ENCODE measurements around the gene GALNT9. TPM values are rescaled to one million over a fixed set of nuclear protein-coding genes. Genes with fewer than 3 reads are reported as not detected.

The GALNT9 gene
- total and polyA plus RNA-seq, 2 experiments from 2014 or later: 0.33 to 1.4 TPM

DNA sequence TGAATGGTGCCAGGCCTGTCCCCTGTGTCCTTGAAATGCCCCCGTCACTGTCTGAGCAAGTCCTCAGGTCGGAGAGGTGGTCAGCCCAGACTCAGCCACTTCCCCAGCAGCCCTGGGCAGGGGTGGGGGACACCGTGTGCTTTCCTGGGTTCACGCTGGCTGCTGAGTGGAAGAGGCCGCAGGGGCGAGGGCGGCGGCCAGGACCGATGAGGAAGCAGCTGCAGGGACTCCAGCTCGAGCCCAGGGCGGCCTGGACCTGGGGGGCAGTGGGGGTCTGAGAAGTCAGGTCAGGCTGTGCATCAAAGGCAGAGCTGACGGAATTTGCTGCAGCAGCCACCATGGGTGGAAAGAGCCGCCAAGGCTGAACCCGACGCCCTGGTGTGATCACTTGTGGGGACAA is 156.8 kb downstream of the GALNT9 start:
- Histone ChIP-seq H3K4me1 (ENCODE audit: insufficient read depth) (peaks cover 10% of the 10 kb centered on the region; the same call in 1 of the 2 replicates), H3K9me3 (ENCODE audit: low read depth) (no peaks in the 10 kb centered on the region), H3K79me2 (ENCODE audit: insufficient read depth) (no peaks in the 10 kb centered on the region), H4K20me1 (ENCODE audit: insufficient read depth) (no peaks in the 10 kb centered on the region), H3K27ac (no peak overlapping the region), H3K4me2 (ENCODE audit: unreplicated experiment) (no peak overlapping the region), H3K27me3 (replicated peaks; ENCODE audit: insufficient read depth) (peaks cover 19% of the 10 kb centered on the region; the same call in 1 of the 2 replicates), H3K9ac (no peak overlapping the region), H3F3A (ENCODE audit: insufficient read depth) (0 out of 2 replicates have a peak, but pooled peaks cover 6% of the 10 kb centered on the region), H3K36me3 (ENCODE audit: low read depth) (no peaks in the 10 kb centered on the region), H3K4me3 (no peak overlapping the region), H2AFZ (no peak overlapping the region), H3K9me2 (ENCODE audit: insufficient read depth) (no peaks in the 10 kb centered on the region)
- in situ Hi-C loops (cut with MboI): loop anchor here (25.0 kb wide), 1 partner anchor 440 kb away; the partner anchor contains the start of genes LRCOL1 and P2RX2
- no peak for TF ChIP-seq EZH2phosphoT487 (IDR thresholded peaks at IDR 0.05; ENCODE audit: insufficient read depth, low read depth)
- no peak for TF ChIP-seq EZH2 (IDR thresholded peaks at IDR 0.05; ENCODE audit: insufficient read depth, poor library complexity, severe bottlenecking)
- 71 to 74% methylated on average over 13 to 15 of the region's 15 CpGs for WGBS, 2 experiments (ENCODE audit: low coverage in 1 of 2, low lambda C conversion rate in 2 of 2, missing lambda C conversion rate in 2 of 2)
- no peak for DNase-seq

DNA sequence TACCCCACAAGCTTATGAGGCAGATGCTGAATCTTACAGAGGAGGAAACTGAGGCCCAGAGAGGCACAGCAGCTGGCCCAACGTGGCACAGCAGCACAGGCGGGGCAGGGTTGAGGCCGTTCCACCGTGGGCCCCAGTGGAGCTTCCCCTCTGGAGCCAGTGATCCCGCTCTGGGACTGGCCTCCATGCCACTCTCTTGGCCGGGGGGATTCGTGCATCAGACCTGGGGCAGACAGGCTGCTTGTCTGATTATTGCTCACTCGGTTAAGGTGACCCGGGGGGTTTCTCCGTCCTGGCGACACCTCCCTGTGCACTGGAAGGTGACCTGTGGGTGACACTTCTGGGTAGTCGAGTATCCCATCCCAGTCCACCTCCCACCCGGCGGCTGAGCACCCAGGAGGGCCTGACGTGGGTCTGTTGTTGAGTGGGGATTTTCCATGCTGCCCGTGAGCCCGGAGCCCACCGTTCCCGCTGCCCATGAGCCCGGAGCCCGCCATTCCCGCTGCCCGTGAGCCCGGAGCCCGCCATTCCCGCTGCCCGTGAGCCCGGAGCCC is 157.3 kb downstream of the GALNT9 start:
- Histone ChIP-seq H3K4me2 (ENCODE audit: unreplicated experiment) (no peak overlapping the region), H3K27ac (no peak overlapping the region), H3K9me2 (ENCODE audit: insufficient read depth) (no peaks in the 10 kb centered on the region), H3K4me1 (ENCODE audit: insufficient read depth) (peaks cover 10% of the 10 kb centered on the region; the same call in 1 of the 2 replicates), H4K20me1 (ENCODE audit: insufficient read depth) (no peaks in the 10 kb centered on the region), H2AFZ (no peak overlapping the region), H3K27me3 (replicated peaks; ENCODE audit: insufficient read depth) (peaks cover 13% of the 10 kb centered on the region; the same call in 1 of the 2 replicates), H3K9me3 (ENCODE audit: low read depth) (no peaks in the 10 kb centered on the region), H3K9ac (no peak overlapping the region), H3F3A (ENCODE audit: insufficient read depth) (0 out of 2 replicates have a peak, but pooled peaks cover 6% of the 10 kb centered on the region), H3K79me2 (ENCODE audit: insufficient read depth) (no peaks in the 10 kb centered on the region), H3K36me3 (ENCODE audit: low read depth) (no peaks in the 10 kb centered on the region), H3K4me3 (no peak overlapping the region)
- TF ChIP-seq EZH2 (IDR thresholded peaks at IDR 0.05; ENCODE audit: insufficient read depth, poor library complexity, severe bottlenecking) (no peak), EZH2phosphoT487 (IDR thresholded peaks at IDR 0.05; ENCODE audit: insufficient read depth, low read depth) (no peak)
- in situ Hi-C loops (cut with MboI): loop anchor here (25.0 kb wide), 1 partner anchor 440 kb away; the partner anchor contains the start of genes LRCOL1 and P2RX2
- WGBS, 2 experiments (ENCODE audit: low coverage in 1 of 2, low lambda C conversion rate in 2 of 2, missing lambda C conversion rate in 2 of 2): 83 to 86% methylated on average over 20 to 28 of the region's 28 CpGs
- no peak for DNase-seq

DNA sequence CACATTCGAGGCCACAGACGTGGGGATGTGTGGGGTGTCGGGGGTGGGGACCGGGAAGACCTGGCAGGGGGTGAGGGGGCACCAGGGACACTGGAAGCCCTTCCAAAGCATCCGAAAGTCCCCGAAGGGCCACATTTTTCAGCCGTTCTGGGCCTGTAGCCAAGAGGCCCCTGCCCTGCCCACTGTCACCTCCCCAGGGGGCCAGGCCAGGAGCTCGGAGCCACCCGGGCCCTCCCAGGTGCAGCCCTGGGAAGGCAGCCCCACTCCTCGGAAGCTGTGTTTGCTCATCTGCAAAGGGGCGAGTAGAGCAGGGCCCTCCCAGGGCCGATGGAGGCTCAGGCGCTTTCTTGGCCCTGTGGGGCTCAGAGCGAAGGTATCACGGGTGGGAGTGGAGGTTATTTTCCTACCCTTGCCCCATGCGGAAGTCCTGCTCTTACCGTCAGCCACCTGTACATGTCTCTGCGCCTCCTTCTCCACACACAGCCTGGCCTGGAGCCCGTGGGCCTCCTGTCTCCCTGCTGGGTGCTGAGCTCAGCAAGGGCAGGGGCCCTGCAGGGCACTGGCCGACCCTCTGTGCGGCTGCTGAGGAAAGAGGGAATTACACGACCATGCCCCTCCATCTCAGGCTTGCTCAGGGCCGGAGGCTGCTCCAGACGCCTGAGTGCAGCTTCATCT is 158.0 kb downstream of the GALNT9 start:
- H3K9me3 ChIP-seq (ENCODE audit: low read depth): no peaks in the 10 kb centered on the region
- 78 to 89% methylated on average over 22 to 24 of the region's 24 CpGs for WGBS, 2 experiments (ENCODE audit: low coverage in 1 of 2, low lambda C conversion rate in 2 of 2, missing lambda C conversion rate in 2 of 2)
- peaks cover 10% of the 10 kb centered on the region; the same call in 1 of the 2 replicates for H3K4me1 ChIP-seq (ENCODE audit: insufficient read depth)
- H3K36me3 ChIP-seq (ENCODE audit: low read depth): no peaks in the 10 kb centered on the region
- TF ChIP-seq EZH2phosphoT487 (IDR thresholded peaks at IDR 0.05; ENCODE audit: insufficient read depth, low read depth): no peak
- no peak for TF ChIP-seq EZH2 (IDR thresholded peaks at IDR 0.05; ENCODE audit: insufficient read depth, poor library complexity, severe bottlenecking)
- in situ Hi-C loops (cut with MboI): loop anchor here (25.0 kb wide), 1 partner anchor 441 kb away; the partner anchor contains the start of genes LRCOL1 and P2RX2
- no peaks in the 10 kb centered on the region for H3K9me2 ChIP-seq (ENCODE audit: insufficient read depth)
- H4K20me1 ChIP-seq (ENCODE audit: insufficient read depth): no peaks in the 10 kb centered on the region
- H3F3A ChIP-seq (ENCODE audit: insufficient read depth): 0 out of 2 replicates have a peak, but pooled peaks cover 6% of the 10 kb centered on the region
- no peak overlapping the region for H2AFZ ChIP-seq
- H3K27me3 ChIP-seq (replicated peaks; ENCODE audit: insufficient read depth): peaks cover 9% of the 10 kb centered on the region; the same call in 1 of the 2 replicates
- DNase-seq: no peak
- H3K9ac ChIP-seq: no peak overlapping the region
- no peaks in the 10 kb centered on the region for H3K79me2 ChIP-seq (ENCODE audit: insufficient read depth)
- H3K4me2 ChIP-seq (ENCODE audit: unreplicated experiment): no peak overlapping the region
- no peak overlapping the region for H3K27ac ChIP-seq
- no peak overlapping the region for H3K4me3 ChIP-seq

DNA sequence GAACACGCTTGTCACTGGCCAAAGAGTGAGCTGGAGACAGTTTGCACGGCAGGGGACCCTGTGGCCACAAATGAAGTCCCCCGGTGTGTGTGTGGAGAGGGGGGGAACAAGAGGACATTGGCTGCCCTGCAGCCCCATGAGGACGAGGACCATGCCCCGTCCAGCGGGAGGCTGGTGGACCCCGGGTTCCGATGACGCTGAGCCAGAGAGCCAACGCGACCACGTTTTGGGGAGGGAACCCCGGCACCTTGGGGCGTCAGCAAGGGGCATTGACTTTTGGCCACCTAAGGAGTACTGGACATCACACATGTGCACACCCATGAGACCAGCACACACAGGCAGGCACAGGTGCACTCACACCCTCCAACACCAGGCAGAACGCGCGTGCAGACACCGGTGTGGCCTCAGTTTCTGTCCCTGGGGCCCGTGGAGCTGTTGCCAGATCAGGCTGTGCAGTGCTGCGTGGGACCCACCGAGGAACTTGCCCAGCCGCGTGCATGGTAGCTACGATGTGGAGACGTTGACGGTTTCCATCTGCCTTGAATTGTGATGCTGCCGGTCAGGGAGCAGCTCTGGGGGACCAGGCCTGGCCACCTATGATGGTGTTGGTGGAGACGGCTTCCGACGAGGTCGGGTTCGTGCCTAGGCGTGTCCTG is 158.6 kb downstream of the GALNT9 start:
- Histone ChIP-seq H3K79me2 (ENCODE audit: insufficient read depth) (no peaks in the 10 kb centered on the region), H3K27me3 (replicated peaks; ENCODE audit: insufficient read depth) (peaks cover 9% of the 10 kb centered on the region; the same call in 1 of the 2 replicates), H3K9me3 (ENCODE audit: low read depth) (no peaks in the 10 kb centered on the region), H3K9ac (no peak overlapping the region), H4K20me1 (ENCODE audit: insufficient read depth) (no peaks in the 10 kb centered on the region), H2AFZ (no peak overlapping the region), H3K27ac (no peak overlapping the region), H3K4me3 (no peak overlapping the region), H3K36me3 (ENCODE audit: low read depth) (no peaks in the 10 kb centered on the region), H3K9me2 (ENCODE audit: insufficient read depth) (no peaks in the 10 kb centered on the region), H3K4me2 (ENCODE audit: unreplicated experiment) (peak overlapping the region; percentile 32), H3F3A (ENCODE audit: insufficient read depth) (0 out of 2 replicates have a peak, but pooled peaks cover 6% of the 10 kb centered on the region), H3K4me1 (ENCODE audit: insufficient read depth) (peaks cover 10% of the 10 kb centered on the region; the same call in 1 of the 2 replicates)
- no peak for DNase-seq
- no peak for TF ChIP-seq EZH2phosphoT487 (IDR thresholded peaks at IDR 0.05; ENCODE audit: insufficient read depth, low read depth)
- TF ChIP-seq EZH2 (IDR thresholded peaks at IDR 0.05; ENCODE audit: insufficient read depth, poor library complexity, severe bottlenecking): no peak
- in situ Hi-C loops (cut with MboI): loop anchor here (25.0 kb wide), 1 partner anchor 442 kb away; the partner anchor contains the start of genes LRCOL1 and P2RX2
- 62 to 67% methylated on average over 27 to 32 of the region's 33 CpGs for WGBS, 2 experiments (ENCODE audit: low coverage in 1 of 2, low lambda C conversion rate in 2 of 2, missing lambda C conversion rate in 2 of 2)
